GM08714 (cell line): ENCODE measurements around the gene PLEKHH2.
"Not testable (repeated sequence)": the region's sequence is repeated elsewhere in the genome, so short reads cannot be mapped to it uniquely, and the experiment has no call there.

Source experiments
- H3K4me3 ChIP-seq: fragments of 200-500 bp; sonication (Bioruptor generic); 2 replicates; pipeline ENCODE4 v1.5.1; 2014; ENCODE audit warnings: mild to moderate bottlenecking, low read length, inconsistent platforms
- ZNF274 ChIP-seq: IDR thresholded peaks from 2 replicates; pipeline ENCODE4 v1.6.1; 2012; ENCODE audit warnings: mild to moderate bottlenecking, low read depth, low read length

Gene PLEKHH2

GRCh38 chr2:43685357-43685756, 48.3 kb downstream of the PLEKHH2 start:
- no peak for TF ChIP-seq ZNF274
- H3K4me3 ChIP-seq: no peak overlapping the region

- no peak for TF ChIP-seq ZNF274
- H3K4me3 ChIP-seq: no peak overlapping the region
These were observed 52.9 kb downstream of the PLEKHH2 start for GRCh38 chr2:43689999-43690398.

- no peak overlapping the region for H3K4me3 ChIP-seq
- no peak for TF ChIP-seq ZNF274
These were observed 55.5 kb downstream of the PLEKHH2 start for GRCh38 chr2:43692428-43692994.

- not testable (repeated sequence) for H3K4me3 ChIP-seq
These were observed 61.1 kb downstream of the PLEKHH2 start for GRCh38 chr2:43698140-43698539.

GRCh38 chr2:43699761-43700160, 62.7 kb downstream of the PLEKHH2 start:
- no peak for TF ChIP-seq ZNF274
- H3K4me3 ChIP-seq: no peak overlapping the region

- no peak overlapping the region for H3K4me3 ChIP-seq
- no peak for TF ChIP-seq ZNF274
These were observed 64.1 kb downstream of the PLEKHH2 start for GRCh38 chr2:43701111-43701510.

GRCh38 chr2:43707255-43708015, 70.4 kb downstream of the PLEKHH2 start:
- no peak for TF ChIP-seq ZNF274
- no peak overlapping the region for H3K4me3 ChIP-seq

- H3K4me3 ChIP-seq: no peak overlapping the region
- TF ChIP-seq ZNF274: no peak
These were observed 71.1 kb downstream of the PLEKHH2 start for GRCh38 chr2:43708178-43708577.

GRCh38 chr2:43708891-43709290, 71.8 kb downstream of the PLEKHH2 start:
- no peak for TF ChIP-seq ZNF274
- no peak overlapping the region for H3K4me3 ChIP-seq

GRCh38 chr2:43710866-43711265, 73.8 kb downstream of the PLEKHH2 start:
- TF ChIP-seq ZNF274: no peak

GRCh38 chr2:43714164-43714563, 77.1 kb downstream of the PLEKHH2 start:
- TF ChIP-seq ZNF274: no peak
- no peak overlapping the region for H3K4me3 ChIP-seq

More at GRCh38 chr2:43710866-43711265, 73.8 kb downstream of the PLEKHH2 start:
- H3K4me3 ChIP-seq: no peak overlapping the region

GRCh38 chr2:43715300-43716098, 78.4 kb downstream of the PLEKHH2 start:
- no peak for TF ChIP-seq ZNF274
- no peak overlapping the region for H3K4me3 ChIP-seq

GRCh38 chr2:43717322-43717721, 80.3 kb downstream of the PLEKHH2 start:
- no peak overlapping the region for H3K4me3 ChIP-seq

GRCh38 chr2:43718530-43719124, 81.6 kb downstream of the PLEKHH2 start:
- no peak for TF ChIP-seq ZNF274
- H3K4me3 ChIP-seq: no peak overlapping the region

More at GRCh38 chr2:43717322-43717721, 80.3 kb downstream of the PLEKHH2 start:
- no peak for TF ChIP-seq ZNF274
